CD4-positive, alpha-beta T cell treated with Interleukin-15 for 4 hours (primary cell): Measurements from ENCODE around the gene WDR81.
"Not testable (repeated sequence)": the region's sequence is repeated elsewhere in the genome, so short reads cannot be mapped to it uniquely, and the experiment has no call there.

Source experiments
- DNase-seq: peaks from one replicate; pipeline ENCODE4 v3.0.0-alpha.2; 2020; ENCODE audit warnings: low spot score

Gene WDR81

GRCh38 chr17:1730326-1731193 is 6.1 kb downstream of the WDR81 start:
- DNase-seq, result no peak

GRCh38 chr17:1731194-1731506 is 6.6 kb downstream of the WDR81 start:
- no peak for DNase-seq

GRCh38 chr17:1732241-1732832 is 7.8 kb downstream of the WDR81 start:
- no peak for DNase-seq

GRCh38 chr17:1732833-1733321 is 8.4 kb downstream of the WDR81 start:
- DNase-seq, result no peak

- no peak for DNase-seq
Observed at GRCh38 chr17:1733759-1734158, 9.3 kb downstream of the WDR81 start.

- DNase-seq, result no peak
Observed at GRCh38 chr17:1735418-1735817, 10.9 kb downstream of the WDR81 start.

GRCh38 chr17:1735834-1736347 is 11.4 kb downstream of the WDR81 start:
- DNase-seq, result no peak

GRCh38 chr17:1736348-1737281 is 12.1 kb downstream of the WDR81 start:
- no peak for DNase-seq

- DNase-seq, result no peak
Observed at GRCh38 chr17:1737531-1738291, 13.2 kb downstream of the WDR81 start.

- not testable (repeated sequence) for DNase-seq
Observed at GRCh38 chr17:1741899-1742298, 17.4 kb downstream of the WDR81 start.

- no peak for DNase-seq
Observed at GRCh38 chr17:1742371-1743087, 18.0 kb downstream of the WDR81 start, which contains the start of gene SERPINF2. SERPINF2 (plus strand) TSS chr17:1742871; CDS start chr17:1744996, 2,125 bp downstream.

- no peak for DNase-seq
Observed at GRCh38 chr17:1743088-1743439, 18.6 kb downstream of the WDR81 start.

GRCh38 chr17:1744551-1745512 is 20.3 kb downstream of the WDR81 start:
- no peak for DNase-seq

GRCh38 chr17:1745513-1746020 is 21.1 kb downstream of the WDR81 start:
- DNase-seq, result no peak

GRCh38 chr17:1746975-1747543 is 22.6 kb downstream of the WDR81 start:
- no peak for DNase-seq

- no peak for DNase-seq
Observed at GRCh38 chr17:1750628-1751027, 26.1 kb downstream of the WDR81 start.

- DNase-seq, result no peak
Observed at GRCh38 chr17:1752425-1753262, 28.1 kb downstream of the WDR81 start.
